Measurements from ENCODE around the gene MYL6. TPM values are rescaled to one million over a fixed set of nuclear protein-coding genes. Genes with fewer than 3 reads are reported as not detected.

The MYL6 gene
- total RNA-seq, 1 experiment from 2014 or later = 932 TPM

DNA sequence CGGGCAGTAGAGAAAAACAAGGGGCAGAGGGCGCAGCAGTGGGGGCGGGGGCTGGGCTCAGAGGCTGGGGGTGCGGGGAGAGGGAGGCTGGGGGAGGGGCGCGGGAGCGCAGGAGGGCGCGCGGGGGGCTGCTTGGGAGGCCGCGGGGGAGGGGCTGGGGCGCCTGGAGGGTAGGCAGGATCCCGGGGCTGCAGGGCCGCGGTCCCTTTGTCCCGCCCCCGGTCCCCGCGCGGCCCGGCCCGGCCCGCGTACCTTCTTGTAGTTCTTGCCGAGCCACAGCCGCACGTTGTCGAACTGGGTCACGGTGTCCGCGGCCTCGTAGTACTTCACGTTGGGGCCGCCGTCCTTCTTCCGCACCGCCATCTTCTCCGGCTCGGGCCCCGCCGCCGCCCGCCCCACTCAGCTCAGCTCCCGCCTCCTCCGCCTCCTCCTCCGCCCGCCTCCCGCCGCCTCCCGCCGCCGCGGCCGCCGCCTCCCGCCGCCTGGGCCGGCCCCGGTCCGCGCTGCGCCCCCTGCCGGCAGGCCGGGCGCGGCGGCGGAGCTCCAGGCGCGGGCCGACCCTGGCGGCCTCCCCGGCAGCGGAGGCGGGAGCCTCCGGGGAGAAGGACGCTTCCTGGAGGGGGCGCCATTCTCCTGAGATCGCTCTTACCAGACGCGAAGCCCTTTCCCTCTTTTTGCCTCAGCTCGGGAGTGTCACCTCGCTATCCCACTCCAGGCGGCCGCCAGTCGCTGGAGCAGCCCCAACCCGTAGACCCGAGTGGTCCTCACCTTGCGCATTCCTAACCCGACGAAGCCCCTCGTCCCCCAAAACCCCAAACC is 31.1 kb downstream of the MYL6 start, which contains the start of gene SMARCC2 (continued):
- TF ChIP-seq, protein P1, sequence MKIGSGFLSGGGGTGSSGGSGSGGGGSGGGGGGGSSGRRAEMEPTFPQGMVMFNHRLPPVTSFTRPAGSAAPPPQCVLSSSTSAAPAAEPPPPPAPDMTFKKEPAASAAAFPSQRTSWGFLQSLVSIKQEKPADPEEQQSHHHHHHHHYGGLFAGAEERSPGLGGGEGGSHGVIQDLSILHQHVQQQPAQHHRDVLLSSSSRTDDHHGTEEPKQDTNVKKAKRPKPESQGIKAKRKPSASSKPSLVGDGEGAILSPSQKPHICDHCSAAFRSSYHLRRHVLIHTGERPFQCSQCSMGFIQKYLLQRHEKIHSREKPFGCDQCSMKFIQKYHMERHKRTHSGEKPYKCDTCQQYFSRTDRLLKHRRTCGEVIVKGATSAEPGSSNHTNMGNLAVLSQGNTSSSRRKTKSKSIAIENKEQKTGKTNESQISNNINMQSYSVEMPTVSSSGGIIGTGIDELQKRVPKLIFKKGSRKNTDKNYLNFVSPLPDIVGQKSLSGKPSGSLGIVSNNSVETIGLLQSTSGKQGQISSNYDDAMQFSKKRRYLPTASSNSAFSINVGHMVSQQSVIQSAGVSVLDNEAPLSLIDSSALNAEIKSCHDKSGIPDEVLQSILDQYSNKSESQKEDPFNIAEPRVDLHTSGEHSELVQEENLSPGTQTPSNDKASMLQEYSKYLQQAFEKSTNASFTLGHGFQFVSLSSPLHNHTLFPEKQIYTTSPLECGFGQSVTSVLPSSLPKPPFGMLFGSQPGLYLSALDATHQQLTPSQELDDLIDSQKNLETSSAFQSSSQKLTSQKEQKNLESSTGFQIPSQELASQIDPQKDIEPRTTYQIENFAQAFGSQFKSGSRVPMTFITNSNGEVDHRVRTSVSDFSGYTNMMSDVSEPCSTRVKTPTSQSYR (CRISPR knock-in tag; IDR thresholded peaks at IDR 0.05) = no peak
- TF ChIP-seq NR3C1 (CRISPR knock-in tag; conservative IDR thresholded peaks at IDR 0.05; ENCODE audit: low read depth) (no peak), PRRX2 (CRISPR knock-in tag; IDR thresholded peaks at IDR 0.05) (0 out of 2 replicates have a peak, but pooled peaks have one; percentile 34), CBFB (CRISPR knock-in tag; IDR thresholded peaks at IDR 0.05; ENCODE audit: low read depth) (0 out of 2 replicates have a peak, but pooled peaks have one; percentile 25)
- TF ChIP-seq, protein P2, sequence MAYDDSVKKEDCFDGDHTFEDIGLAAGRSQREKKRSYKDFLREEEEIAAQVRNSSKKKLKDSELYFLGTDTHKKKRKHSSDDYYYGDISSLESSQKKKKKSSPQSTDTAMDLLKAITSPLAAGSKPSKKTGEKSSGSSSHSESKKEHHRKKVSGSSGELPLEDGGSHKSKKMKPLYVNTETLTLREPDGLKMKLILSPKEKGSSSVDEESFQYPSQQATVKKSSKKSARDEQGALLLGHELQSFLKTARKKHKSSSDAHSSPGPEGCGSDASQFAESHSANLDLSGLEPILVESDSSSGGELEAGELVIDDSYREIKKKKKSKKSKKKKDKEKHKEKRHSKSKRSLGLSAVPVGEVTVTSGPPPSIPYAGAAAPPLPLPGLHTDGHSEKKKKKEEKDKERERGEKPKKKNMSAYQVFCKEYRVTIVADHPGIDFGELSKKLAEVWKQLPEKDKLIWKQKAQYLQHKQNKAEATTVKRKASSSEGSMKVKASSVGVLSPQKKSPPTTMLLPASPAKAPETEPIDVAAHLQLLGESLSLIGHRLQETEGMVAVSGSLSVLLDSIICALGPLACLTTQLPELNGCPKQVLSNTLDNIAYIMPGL (CRISPR knock-in tag; IDR thresholded peaks at IDR 0.05) = peak; percentile 52; the same call in 1 of the 2 replicates

DNA sequence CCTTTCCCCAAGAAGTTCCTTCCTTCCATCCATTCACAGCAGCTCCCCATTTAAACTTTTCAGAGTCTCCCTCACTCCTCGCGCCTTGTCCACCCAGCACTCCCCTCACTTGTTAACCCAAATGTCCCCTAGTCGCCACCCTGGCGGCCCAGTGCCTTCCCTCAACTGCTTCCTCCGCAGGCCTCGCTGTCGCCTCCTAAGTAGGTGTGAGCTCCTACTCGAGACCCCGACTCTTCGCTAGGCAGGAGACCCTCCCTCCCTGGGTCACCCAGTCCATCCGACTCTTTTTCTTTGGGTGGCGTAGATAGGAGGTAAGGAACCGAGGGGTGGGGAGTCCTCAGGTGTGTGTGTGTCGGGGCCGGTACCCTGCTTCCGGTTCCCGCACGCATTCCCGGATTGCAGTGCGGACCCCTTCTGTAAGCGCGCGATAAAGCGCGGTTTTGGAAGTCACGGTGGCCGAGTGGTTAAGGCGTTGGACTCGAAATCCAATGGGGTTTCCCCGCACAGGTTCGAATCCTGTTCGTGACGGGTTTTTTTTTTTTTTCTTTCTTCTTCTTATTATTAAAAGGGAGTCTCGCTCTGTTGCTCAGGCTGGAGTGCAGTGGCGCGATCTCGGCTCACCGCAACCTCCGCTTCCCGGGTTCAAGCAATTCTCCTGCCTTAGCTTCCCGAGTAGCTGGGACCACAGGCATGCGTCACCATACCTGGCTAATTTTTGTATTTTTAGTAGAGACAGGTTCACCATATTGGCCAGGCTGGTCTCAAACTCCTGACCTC is 31.9 kb downstream of the MYL6 start:
- Mint-ChIP-seq H3K9me3 (no peaks in the 10 kb centered on the region), H3K4me1 (peaks cover 30% of the 10 kb centered on the region), H3K27ac (peak overlapping the region; percentile 96), H3K36me3 (peaks cover 19% of the 10 kb centered on the region), H3K27me3 (ENCODE audit: low read depth) (peaks cover 3% of the 10 kb centered on the region; the same call in 1 of the 2 replicates), H3K4me3 (peak overlapping the region; percentile 99)
- ChIA-PET POLR2A (interaction anchor here (0.6 to 3.3 kb wide), 21 partner anchors 9 to 921 kb away, joined by 3 to 30 read pairs (median 4); partner anchors contain the start of genes ANKRD52, CNPY2, COQ10A and ERBB3), CTCF (interaction anchor here (0.7 to 5.2 kb wide), 57 partner anchors 9 to 453 kb away, joined by 3 to 95 read pairs (median 5); partner anchors contain the start of genes ANKRD52, CNPY2, COQ10A and ERBB3)
- peak; percentile 54 for ATAC-seq
- peak; percentile 96 for DNase-seq (ENCODE audit: low spot score)
- TF ChIP-seq MAX (CRISPR knock-in tag; IDR thresholded peaks at IDR 0.05) = peak; percentile 33; the same call in 1 of the 2 replicates
- TF ChIP-seq USF2 (CRISPR knock-in tag; IDR thresholded peaks at IDR 0.05) = no peak
- 0 out of 2 replicates have a peak, but pooled peaks have one; percentile 66 for TF ChIP-seq GABPB1 (CRISPR knock-in tag; IDR thresholded peaks at IDR 0.05)
- TF ChIP-seq ATF1 (CRISPR knock-in tag; IDR thresholded peaks at IDR 0.05) = 0 out of 2 replicates have a peak, but pooled peaks have one; percentile 37
- TF ChIP-seq FOXK1 (CRISPR knock-in tag; IDR thresholded peaks at IDR 0.05) = 0 out of 2 replicates have a peak, but pooled peaks have one; percentile 36
- peak; percentile 37; the same call in 1 of the 2 replicates for TF ChIP-seq SP1 (CRISPR knock-in tag; conservative IDR thresholded peaks at IDR 0.05)
- TF ChIP-seq, protein P3, sequence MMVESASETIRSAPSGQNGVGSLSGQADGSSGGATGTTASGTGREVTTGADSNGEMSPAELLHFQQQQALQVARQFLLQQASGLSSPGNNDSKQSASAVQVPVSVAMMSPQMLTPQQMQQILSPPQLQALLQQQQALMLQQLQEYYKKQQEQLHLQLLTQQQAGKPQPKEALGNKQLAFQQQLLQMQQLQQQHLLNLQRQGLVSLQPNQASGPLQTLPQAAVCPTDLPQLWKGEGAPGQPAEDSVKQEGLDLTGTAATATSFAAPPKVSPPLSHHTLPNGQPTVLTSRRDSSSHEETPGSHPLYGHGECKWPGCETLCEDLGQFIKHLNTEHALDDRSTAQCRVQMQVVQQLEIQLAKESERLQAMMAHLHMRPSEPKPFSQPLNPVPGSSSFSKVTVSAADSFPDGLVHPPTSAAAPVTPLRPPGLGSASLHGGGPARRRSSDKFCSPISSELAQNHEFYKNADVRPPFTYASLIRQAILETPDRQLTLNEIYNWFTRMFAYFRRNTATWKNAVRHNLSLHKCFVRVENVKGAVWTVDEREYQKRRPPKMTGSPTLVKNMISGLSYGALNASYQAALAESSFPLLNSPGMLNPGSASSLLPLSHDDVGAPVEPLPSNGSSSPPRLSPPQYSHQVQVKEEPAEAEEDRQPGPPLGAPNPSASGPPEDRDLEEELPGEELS (CRISPR knock-in tag; IDR thresholded peaks at IDR 0.05) = peak; percentile 69; the same call in 1 of the 2 replicates
- peak; percentile 62; the same call in 1 of the 2 replicates for TF ChIP-seq CREM (CRISPR knock-in tag; IDR thresholded peaks at IDR 0.05)
- TF ChIP-seq NFATC4 (CRISPR knock-in tag; IDR thresholded peaks at IDR 0.05) = no peak
- TF ChIP-seq, protein P2 (CRISPR knock-in tag; IDR thresholded peaks at IDR 0.05) = peak; percentile 72
- TF ChIP-seq E2F5 (CRISPR knock-in tag; IDR thresholded peaks at IDR 0.05) = 0 out of 2 replicates have a peak, but pooled peaks have one; percentile 21
- no peak for TF ChIP-seq E2F4 (CRISPR knock-in tag; IDR thresholded peaks at IDR 0.05; ENCODE audit: borderline replicate concordance, low read depth)
- no peak for TF ChIP-seq RELA (CRISPR knock-in tag; IDR thresholded peaks at IDR 0.05; ENCODE audit: borderline replicate concordance)
- TF ChIP-seq NR1H2 (CRISPR knock-in tag; IDR thresholded peaks at IDR 0.05) = 0 out of 2 replicates have a peak, but pooled peaks have one; percentile 27
